HCEC 1CT (cell line): ENCODE data around the gene CPA5.

Experiments used
- DNase-seq: peaks from one replicate; pipeline ENCODE4 v3.0.0-alpha.2; 2017

CPA5 gene

GRCh38 chr7:130380861-130381455 is 36.3 kb downstream of the CPA5 start:
- DNase-seq: no peak

GRCh38 chr7:130381468-130382312 is 37.1 kb downstream of the CPA5 start:
- no peak for DNase-seq

GRCh38 chr7:130383187-130383980 is 38.8 kb downstream of the CPA5 start:
- no peak for DNase-seq

GRCh38 chr7:130384371-130384801 is 39.8 kb downstream of the CPA5 start:
- no peak for DNase-seq

DNA sequence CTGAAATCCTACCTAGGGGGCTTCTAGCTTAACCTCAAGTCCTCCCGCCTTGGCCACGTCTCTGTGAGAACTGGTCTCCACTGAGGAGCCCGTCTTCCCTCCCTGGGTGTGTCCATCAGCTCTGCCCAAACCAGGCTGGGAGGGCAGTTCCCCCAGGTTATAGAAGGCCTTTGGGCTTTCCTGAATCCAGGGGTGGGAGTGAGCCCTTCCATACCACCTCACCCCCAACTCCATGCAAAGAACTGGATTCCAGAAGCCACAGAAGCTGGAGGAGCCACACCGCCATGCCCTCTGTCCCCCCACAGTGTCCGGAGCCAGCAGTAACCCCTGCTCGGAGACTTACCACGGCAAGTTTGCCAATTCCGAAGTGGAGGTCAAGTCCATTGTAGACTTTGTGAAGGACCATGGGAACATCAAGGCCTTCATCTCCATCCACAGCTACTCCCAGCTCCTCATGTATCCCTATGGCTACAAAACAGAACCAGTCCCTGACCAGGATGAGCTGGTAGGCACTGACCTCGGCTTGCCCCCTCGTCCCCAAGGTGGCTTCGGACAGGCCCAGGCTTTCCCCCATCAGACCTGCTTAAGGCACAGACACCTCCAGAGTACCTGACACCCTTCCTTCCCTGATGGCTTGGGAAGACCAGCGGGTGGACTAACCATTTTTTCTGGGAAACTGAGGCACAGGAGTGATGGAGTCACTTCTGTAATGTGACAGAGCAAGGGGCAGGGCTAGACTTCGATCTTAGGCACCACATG is 40.4 kb downstream of the CPA5 start:
- DNase-seq: no peak

GRCh38 chr7:130385600-130386066 is 41.0 kb downstream of the CPA5 start:
- DNase-seq: no peak

DNA sequence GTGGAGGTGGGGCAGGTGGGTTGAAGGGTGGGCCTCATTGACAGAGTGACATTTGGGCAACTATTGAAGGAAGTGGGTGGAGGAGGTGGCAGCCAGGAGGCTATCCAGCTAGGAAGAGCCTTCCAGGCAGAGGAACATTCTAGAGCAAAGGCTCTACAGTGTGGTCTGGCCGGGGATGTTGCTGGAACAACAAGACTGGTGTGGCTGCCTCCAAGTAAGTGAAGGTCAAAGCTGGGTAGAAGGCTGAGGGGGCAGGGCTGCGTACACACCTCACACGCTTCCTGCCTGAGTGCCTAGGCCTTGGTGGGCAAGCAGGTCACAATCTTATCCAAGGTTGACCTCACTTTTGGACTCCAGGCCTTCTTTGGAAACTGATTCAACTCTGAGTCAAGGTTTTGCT is 42.3 kb downstream of the CPA5 start:
- DNase-seq: no peak

DNA sequence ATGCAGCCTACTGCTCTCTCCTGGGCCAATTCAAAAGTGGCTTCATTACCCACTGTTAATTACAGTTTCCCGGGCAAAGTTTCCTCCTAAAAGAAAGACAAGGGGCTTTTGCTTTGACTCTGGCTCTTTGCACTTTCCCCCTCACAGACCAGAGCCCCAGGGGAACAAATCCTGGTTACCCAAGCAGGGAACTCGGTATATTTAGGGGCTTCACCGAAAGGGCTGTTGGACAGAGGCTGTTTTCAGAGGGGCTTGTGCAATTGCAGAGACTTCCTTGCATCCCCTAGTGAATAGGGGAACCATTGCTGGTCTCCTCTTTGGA is 42.7 kb downstream of the CPA5 start:
- DNase-seq: no peak

DNA sequence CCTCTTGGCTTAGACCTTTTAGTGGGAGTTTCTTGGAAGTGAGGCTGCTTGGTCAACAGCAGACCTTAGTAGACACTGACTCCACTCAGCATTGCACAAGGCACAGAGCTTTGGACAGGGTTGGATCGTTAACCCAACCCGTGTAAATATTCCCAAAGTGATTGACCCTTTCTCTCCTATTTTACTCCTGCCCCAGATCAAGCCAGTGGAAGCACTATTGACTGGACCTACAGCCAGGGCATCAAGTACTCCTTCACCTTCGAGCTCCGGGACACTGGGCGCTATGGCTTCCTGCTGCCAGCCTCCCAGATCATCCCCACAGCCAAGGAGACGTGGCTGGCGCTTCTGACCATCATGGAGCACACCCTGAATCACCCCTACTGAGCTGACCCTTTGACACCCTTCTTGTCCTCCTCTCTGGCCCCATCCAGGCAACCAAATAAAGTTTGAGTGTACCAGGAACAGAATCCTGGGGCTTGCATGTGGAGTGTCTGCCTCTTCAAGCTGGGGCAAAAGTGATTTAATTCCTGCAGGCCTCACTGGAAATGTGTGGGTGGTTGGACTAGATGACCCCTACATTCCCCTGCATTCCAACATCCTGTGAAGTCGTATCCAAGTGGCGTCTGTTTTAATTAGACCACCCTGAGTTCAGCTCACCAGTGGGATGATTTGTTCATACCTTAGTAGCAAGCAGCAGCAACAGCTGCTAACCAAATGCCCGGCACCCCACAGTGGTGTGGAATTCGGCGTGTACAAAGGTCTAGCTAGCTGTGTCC is 43.2 kb downstream of the CPA5 start:
- DNase-seq: peak; percentile 37

DNA sequence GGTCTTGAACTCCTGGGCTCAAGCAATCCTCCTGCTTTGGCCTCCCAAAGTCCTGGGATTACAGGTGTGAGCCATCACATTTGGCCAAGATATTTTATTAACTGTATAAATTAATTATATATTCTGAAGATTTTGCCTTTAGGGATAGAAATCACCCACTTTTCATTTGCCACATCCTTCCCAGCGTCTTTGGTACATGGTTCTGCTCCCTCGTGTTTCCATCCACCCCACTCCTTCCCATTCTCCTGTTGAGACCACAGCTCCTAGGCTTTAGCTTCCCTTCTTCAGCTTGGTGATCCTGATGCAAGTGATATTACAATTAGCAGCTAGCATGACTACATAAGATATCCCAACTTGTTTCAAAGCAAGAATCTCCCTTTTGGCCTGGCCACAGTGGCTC is 44.1 kb downstream of the CPA5 start:
- no peak for DNase-seq

- no peak for DNase-seq
Observed at GRCh38 chr7:130390486-130390885, 45.9 kb downstream of the CPA5 start.

GRCh38 chr7:130393101-130393561 is 48.5 kb downstream of the CPA5 start:
- DNase-seq: peak; percentile 47

GRCh38 chr7:130393841-130394411 is 49.3 kb downstream of the CPA5 start:
- no peak for DNase-seq

DNA sequence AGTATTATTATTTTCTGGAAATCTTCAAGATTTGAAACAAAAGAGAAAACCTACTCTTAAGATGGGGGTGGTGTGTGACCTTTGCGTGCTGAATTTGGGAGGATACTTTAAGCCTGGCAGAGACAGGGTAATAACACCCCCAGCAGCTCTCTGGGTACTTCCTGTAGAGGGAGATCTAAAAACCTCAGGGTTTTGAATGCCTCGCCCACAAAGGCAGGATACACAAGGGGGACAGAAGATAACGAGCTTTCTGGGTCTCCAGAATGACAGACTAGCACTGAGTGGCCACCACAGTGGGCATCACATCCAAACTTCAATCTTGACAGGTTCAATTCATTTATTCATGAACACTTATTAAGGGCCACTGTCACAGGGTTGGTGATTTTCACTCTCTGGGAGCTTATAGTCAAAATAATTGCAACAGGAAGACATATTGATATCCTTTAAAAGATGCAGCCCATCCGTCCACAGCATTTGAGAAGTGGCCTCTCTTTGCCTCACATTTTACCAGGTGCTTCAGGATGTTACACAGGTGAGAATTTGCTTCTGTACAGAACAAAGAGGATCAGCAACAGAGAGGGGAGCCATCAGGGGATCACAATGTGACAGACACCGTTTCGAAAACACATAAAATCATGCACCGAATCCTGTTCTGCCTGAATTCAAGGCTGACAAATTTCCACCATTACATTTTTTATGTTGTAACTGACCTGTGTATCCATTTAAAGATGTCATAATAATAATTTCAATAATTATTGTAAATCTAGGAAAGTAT is 50.0 kb downstream of the CPA5 start:
- DNase-seq: no peak

DNA sequence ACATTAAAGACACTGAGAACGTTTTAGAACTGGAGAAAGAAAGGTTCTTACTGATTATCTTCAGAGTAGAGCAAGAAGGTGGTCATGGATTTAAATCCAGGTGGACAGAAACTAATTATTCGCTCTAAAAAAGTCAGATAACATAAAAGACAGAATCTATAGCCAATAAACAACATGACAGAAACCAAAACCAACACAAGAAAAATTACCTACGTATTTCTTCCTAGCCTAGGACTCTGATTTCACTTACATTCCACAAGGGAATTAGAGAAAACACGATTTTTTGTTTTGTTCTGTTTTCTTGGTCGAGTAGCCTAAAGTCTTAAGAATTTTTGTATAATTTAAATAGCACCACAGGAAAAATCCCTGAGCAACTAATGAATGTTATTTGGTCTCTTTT is 50.8 kb downstream of the CPA5 start:
- DNase-seq: no peak

- DNase-seq: no peak
Observed at GRCh38 chr7:130396109-130396508, 51.5 kb downstream of the CPA5 start.

DNA sequence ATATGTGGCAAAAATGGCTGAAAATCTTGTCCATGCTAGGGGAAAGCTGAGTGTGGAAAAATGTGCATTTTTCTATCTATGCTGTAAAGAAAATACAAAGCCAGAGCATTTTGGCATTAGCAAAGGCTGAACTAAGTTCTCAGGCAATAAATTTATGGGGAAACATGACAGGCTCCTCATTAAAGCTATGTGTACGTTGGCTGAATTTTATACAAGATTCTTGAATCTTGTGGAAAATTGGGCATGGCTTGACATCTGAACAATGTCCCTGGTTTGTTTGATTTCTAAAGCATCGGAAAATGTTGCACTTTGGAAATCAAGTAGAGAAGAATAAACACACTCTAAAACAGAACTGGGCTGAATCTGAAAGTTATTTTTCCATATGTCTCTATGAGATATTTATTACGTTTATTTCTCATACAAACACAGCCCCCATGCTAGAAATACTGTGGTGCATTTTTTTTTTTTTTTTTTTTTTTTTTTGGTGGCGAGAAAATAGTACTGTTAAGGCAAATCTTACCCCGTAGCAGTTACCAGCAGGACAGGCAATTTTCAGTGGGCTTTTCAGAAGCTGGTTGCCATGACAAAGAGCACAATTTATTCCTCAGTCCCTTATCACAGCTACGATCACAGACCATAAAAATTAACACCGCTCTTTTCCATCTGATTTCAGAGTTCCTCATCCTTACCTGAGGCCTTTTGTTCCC is 52.6 kb downstream of the CPA5 start:
- DNase-seq: no peak

GRCh38 chr7:130397758-130398073 is 53.1 kb downstream of the CPA5 start:
- no peak for DNase-seq

DNA sequence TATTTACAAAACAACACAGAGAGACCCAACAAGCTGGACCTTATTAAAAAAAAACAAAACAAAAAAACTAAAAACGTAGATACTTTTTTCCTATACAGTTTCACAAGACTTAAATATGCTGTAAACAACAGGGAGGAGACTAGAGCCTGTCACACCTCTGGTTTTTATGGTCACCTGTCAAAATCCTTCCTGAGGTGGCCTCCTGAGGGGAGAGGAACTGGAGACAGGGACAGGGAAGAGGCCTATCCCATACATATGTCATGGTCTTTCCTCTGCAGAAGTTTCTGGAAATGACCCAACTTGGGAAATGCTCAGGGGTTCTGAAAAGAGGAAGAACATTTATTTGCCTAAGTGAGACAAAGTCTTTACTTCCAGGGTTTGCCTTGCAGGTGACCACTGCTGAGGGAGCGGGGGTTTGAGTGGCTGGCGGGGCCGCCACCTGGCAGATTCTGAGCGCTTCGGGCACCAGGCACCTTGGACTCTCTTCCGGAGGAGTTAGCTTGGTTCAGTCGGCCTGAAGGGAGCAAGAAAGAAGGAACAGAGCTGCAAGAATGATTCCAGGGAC is 54.0 kb downstream of the CPA5 start:
- no peak for DNase-seq

DNA sequence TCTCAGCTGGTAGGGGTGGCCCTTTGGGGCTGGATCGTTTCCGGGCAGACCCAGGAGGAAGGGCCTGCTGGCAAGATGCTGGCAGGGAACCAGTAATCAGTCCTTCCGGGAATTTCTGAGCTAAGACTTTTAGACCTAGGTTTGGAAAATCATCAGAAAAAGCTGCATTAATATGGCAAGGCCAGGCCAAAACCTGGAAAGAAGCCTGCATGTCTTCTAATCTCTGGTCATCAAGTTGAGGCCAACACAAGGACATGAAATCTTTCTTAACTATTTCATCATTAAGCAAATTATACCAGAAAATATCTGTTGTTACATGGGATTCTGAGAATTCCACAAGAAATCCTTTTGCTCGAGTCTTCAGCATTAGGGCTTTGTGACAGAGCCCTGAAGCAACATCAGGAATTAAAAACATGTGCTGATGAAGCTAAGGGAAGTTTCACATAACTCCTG is 55.5 kb downstream of the CPA5 start:
- no peak for DNase-seq
